LNCAP (cell line): Measurements from ENCODE around the gene BTBD6.

ENCODE experiments used
- CTCF ChIP-seq: fragments of 450-650 bp; IDR thresholded peaks from 2 replicates; pipeline ENCODE4 v1.5.1; 2017; ENCODE audit warnings: mild to moderate bottlenecking

Gene BTBD6

GRCh38 chr14:105279642-105280361 lies 31.5 kb downstream of the BTBD6 start:
- TF ChIP-seq CTCF, result no peak

- no peak for TF ChIP-seq CTCF
These were observed 32.2 kb downstream of the BTBD6 start for GRCh38 chr14:105280525-105280924.

GRCh38 chr14:105281371-105282097 lies 33.2 kb downstream of the BTBD6 start:
- peak; percentile 81 for TF ChIP-seq CTCF

DNA sequence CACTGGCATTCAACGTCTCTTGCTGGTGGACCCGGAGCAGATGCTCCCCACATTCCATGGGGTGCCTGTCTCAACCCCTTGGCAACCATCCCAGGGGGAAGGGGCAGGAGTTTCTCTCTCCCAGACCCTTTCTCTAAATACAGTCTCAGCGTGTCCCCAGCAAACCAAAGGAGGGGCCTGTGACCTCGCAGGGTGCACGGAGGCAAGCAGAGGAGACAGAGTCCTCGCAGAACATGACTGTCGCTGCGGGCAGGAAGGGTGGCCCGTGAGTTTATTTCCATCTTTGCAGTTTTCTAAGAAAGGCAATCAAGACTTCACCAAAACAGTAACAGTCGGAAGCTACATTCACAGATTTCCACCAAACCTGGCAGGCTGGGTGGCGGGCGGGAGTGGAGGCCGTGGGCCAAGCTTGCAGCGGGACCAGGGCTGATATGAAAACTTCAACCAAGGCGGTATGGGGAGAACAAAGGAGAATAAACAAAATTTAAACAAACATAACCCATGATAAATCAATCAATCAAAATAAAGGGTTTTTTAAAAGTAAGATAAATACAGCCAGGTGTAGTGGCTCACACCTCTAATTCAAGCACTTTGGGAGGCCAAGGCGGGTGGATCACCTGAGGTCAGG lies 33.9 kb downstream of the BTBD6 start:
- TF ChIP-seq CTCF, result peak; percentile 37; the same call in 1 of the 2 replicates

DNA sequence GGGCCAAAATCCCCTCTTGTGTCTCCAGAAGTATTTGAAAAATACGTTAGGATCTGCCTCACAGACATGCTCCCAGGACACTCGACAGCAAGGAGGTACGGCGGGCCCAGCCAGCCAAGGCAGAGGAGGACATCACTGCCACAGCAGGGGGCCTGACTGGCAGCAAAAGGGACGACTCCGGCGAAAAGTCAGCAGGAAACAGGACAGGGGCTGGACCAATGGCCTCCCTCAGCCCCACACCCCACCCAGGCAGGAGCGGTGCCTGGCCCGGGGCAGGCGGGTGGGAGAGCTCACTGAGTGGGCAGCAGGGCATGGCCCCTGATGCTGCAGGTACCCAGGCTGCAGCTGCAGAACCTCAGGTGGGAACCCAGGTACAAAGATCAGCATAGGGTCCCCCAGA lies 34.7 kb downstream of the BTBD6 start:
- TF ChIP-seq CTCF, result no peak

- TF ChIP-seq CTCF, result no peak
These were observed 35.6 kb downstream of the BTBD6 start for GRCh38 chr14:105283899-105284298.

- no peak for TF ChIP-seq CTCF
These were observed 36.8 kb downstream of the BTBD6 start for GRCh38 chr14:105285174-105285573.
